ENCODE measurements around the gene HNRNPA2B1. TPM values are rescaled to one million over a fixed set of nuclear protein-coding genes. Genes with fewer than 3 reads are reported as not detected.

Gene HNRNPA2B1
- total RNA-seq, 1 experiment from 2014 or later = 1,137 TPM

- Histone ChIP-seq H3K14ac (ENCODE audit: insufficient read depth, low read length) (no peak overlapping the region), H2BK20ac (ENCODE audit: low read depth, low read length, poor library complexity, severe bottlenecking) (no peak overlapping the region), H4K5ac (ENCODE audit: insufficient read length, low read depth, low read length) (no peak overlapping the region), H3K23me2 (ENCODE audit: insufficient read length, low read depth, low read length, poor library complexity, severe bottlenecking) (no peaks in the 10 kb centered on the region), H3K27me3 (ENCODE audit: insufficient read depth, low read length) (no peaks in the 10 kb centered on the region), H2BK12ac (ENCODE audit: insufficient read length, low read depth, low read length) (no peak overlapping the region), H3K18ac (ENCODE audit: insufficient read length, low read depth, low read length) (no peak overlapping the region), H3K9me3 (ENCODE audit: control insufficient read depth, low read depth, low read length) (no peaks in the 10 kb centered on the region), H4K8ac (replicated peaks; ENCODE audit: insufficient read length, low read depth, low read length) (no peak overlapping the region), H3K27ac (ENCODE audit: insufficient read length, low read depth, low read length) (no peak overlapping the region), H3K9ac (ENCODE audit: extremely low read depth, insufficient read length, low read length) (no peak overlapping the region), H2AK5ac (ENCODE audit: insufficient read length, low read length) (no peak overlapping the region), H3T11ph (ENCODE audit: low read length) (no peak overlapping the region), H3K4ac (ENCODE audit: low read depth, low read length) (no peak overlapping the region), H2BK5ac (ENCODE audit: insufficient read length, low read length) (no peak overlapping the region), H2BK120ac (ENCODE audit: low read depth, low read length, poor library complexity, severe bottlenecking) (no peak overlapping the region), H3K23ac (ENCODE audit: insufficient read length, low read depth, low read length) (no peak overlapping the region), H3K79me2 (ENCODE audit: insufficient read depth, low read length) (peaks cover 28% of the 10 kb centered on the region), H3K4me1 (ENCODE audit: insufficient read depth, low read length) (peaks cover 2% of the 10 kb centered on the region), H3K79me1 (ENCODE audit: insufficient read depth, low read depth, low read length, poor library complexity, severe bottlenecking) (peaks cover 3% of the 10 kb centered on the region), H4K20me1 (ENCODE audit: control insufficient read depth, insufficient read depth, insufficient read length) (no peaks in the 10 kb centered on the region), H3K56ac (ENCODE audit: insufficient read length, low read depth, low read length) (no peak overlapping the region), H3K4me2 (ENCODE audit: insufficient read depth, insufficient read length, low read length) (no peak overlapping the region), H4K91ac (ENCODE audit: insufficient read length, low read depth, low read length) (no peak overlapping the region), H2BK15ac (ENCODE audit: low read depth, low read length) (no peak overlapping the region), H2AFZ (ENCODE audit: low read length) (no peak overlapping the region)
- peaks cover 86 to 98% (median 95%) of the 10 kb centered on the region in 3 experiments for H3K36me3 Mint-ChIP-seq (ENCODE audit: insufficient read depth in 1 of 3, low read depth in 3 of 3)
- peak overlapping the region; percentile 27 to 65 for H3K4me3 Mint-ChIP-seq
- H3K4me1 Mint-ChIP-seq = peaks cover 34 to 55% of the 10 kb centered on the region in 2 experiments
- H3K9me3 Mint-ChIP-seq = 0 out of 5 replicates have a peak, but pooled peaks cover 0 to 2% of the 10 kb centered on the region in 2 experiments
- no CpG with 5 or more reads among the region's 8 CpGs for WGBS (ENCODE audit: extremely low coverage, insufficient read length, low lambda C conversion rate)
- no peak for TF ChIP-seq CTCF (conservative IDR thresholded peaks at IDR 0.05)
- DNase-seq = no peak
- H3K27ac Mint-ChIP-seq = peak overlapping the region; percentile 79 to 92 (median 81); a peak in 4 of 7 replicates
- no peaks in the 10 kb centered on the region; the same call in 1 of the 2 replicates for H3K27me3 Mint-ChIP-seq (ENCODE audit: low read depth)
Measured at GRCh38 chr7:26193432-26194207, 6.9 kb downstream of the HNRNPA2B1 start.
